Ishikawa (cell line): Measurements from ENCODE around the gene ULK4.

Source experiments
- CEBPB ChIP-seq: IDR thresholded peaks from 2 replicates; pipeline ENCODE4 v1.6.1; 2012
- CREB1 ChIP-seq: IDR thresholded peaks from 2 replicates; pipeline ENCODE4 v1.6.1; 2012; ENCODE audit warnings: low read depth
- EGR1 ChIP-seq: IDR thresholded peaks from 2 replicates; pipeline ENCODE4 v1.6.1; 2012
- EP300 ChIP-seq: IDR thresholded peaks from 2 replicates; pipeline ENCODE4 v1.6.1; 2012; ENCODE audit warnings: borderline replicate concordance
- FOXM1 ChIP-seq: IDR thresholded peaks from 2 replicates; pipeline ENCODE4 v1.6.1; 2012; ENCODE audit warnings: low read depth, borderline replicate concordance
- MAX ChIP-seq: IDR thresholded peaks from 2 replicates; pipeline ENCODE4 v1.6.1; 2012
- NFIC ChIP-seq: IDR thresholded peaks from 2 replicates; pipeline ENCODE4 v1.6.1; 2012
- RAD21 ChIP-seq: IDR thresholded peaks from 2 replicates; pipeline ENCODE4 v1.6.1; 2012; ENCODE audit warnings: low read depth
- REST ChIP-seq: IDR thresholded peaks from 2 replicates; pipeline ENCODE4 v1.6.1; 2012; ENCODE audit warnings: low read depth, mild to moderate bottlenecking
- TAF1 ChIP-seq: IDR thresholded peaks from 2 replicates; pipeline ENCODE4 v1.6.1; 2012; ENCODE audit warnings: low read depth, mild to moderate bottlenecking
- TCF12 ChIP-seq: IDR thresholded peaks from 2 replicates; pipeline ENCODE4 v1.6.1; 2012; ENCODE audit warnings: low read depth
- TEAD4 ChIP-seq: IDR thresholded peaks from 2 replicates; pipeline ENCODE4 v1.6.1; 2012
- USF1 ChIP-seq: IDR thresholded peaks from 2 replicates; pipeline ENCODE4 v1.6.1; 2012
- YY1 ChIP-seq: IDR thresholded peaks from 2 replicates; pipeline ENCODE4 v1.6.1; 2012; ENCODE audit warnings: low read depth
- ZBTB7A ChIP-seq: IDR thresholded peaks from 2 replicates; pipeline ENCODE4 v1.6.1; 2012; ENCODE audit warnings: low read depth

ULK4 gene

GRCh38 chr3:41525303-41526064 lies 436.4 kb downstream of the ULK4 start:
- no peak for TF ChIP-seq REST
- TF ChIP-seq CEBPB, result no peak
- TF ChIP-seq EGR1, result no peak
- TF ChIP-seq EP300, result no peak

GRCh38 chr3:41523897-41524296 lies 438.0 kb downstream of the ULK4 start:
- TF ChIP-seq ZBTB7A (no peak), FOXM1 (no peak), TEAD4 (no peak), MAX (no peak), REST (no peak), CREB1 (no peak), TAF1 (no peak), EGR1 (no peak), NFIC (no peak), EP300 (no peak), CEBPB (no peak), USF1 (no peak), RAD21 (no peak), YY1 (no peak), TCF12 (no peak)

- TF ChIP-seq REST, result no peak
- TF ChIP-seq ZBTB7A, result no peak
- TF ChIP-seq TAF1, result no peak
- TF ChIP-seq TCF12, result no peak
- no peak for TF ChIP-seq CEBPB
- no peak for TF ChIP-seq TEAD4
- no peak for TF ChIP-seq EGR1
- no peak for TF ChIP-seq MAX
- no peak for TF ChIP-seq EP300
- TF ChIP-seq CREB1, result no peak
These were observed 439.3 kb downstream of the ULK4 start for GRCh38 chr3:41522612-41523011.

- TF ChIP-seq YY1 (no peak), TEAD4 (no peak), CEBPB (no peak), CREB1 (no peak), FOXM1 (no peak), TAF1 (no peak), RAD21 (no peak), ZBTB7A (no peak), EGR1 (no peak), EP300 (no peak), REST (no peak), TCF12 (no peak), NFIC (no peak), USF1 (no peak), MAX (no peak)
These were observed 440.8 kb downstream of the ULK4 start for GRCh38 chr3:41521010-41521655.
